A673 (cell line): ENCODE results near the gene COLEC12. TPM values are rescaled to one million over a fixed set of nuclear protein-coding genes. Genes with fewer than 3 reads are reported as not detected.

Experiments
- BruUV-seq: library from RNA; stranded (reverse); fragments of 400-500 nt; replicated peaks from 2 replicates; lab custom pipeline; 2021; lab: Mats Ljungman, UMichigan
- CTCF ChIA-PET: fragments of 300-600 bp; sonication (Branson Sonifier 250); formaldehyde crosslinking; loops from one replicate; lab custom pipeline; 2022; ENCODE audit warnings: antibody characterized with exemption; lab: Charles Lee
- POLR2A ChIA-PET: fragments of 300-600 bp; sonication (Branson Sonifier 250); formaldehyde crosslinking; loops from one replicate; lab custom pipeline; 2022; ENCODE audit warnings: antibody characterized with exemption; ENCODE audit not compliant: low non-redundant PET; lab: Charles Lee
- DNase-seq: peaks from one replicate; pipeline ENCODE4 v3.0.0-alpha.2; 2015; ENCODE audit warnings: low spot score
- H3K27ac ChIP-seq: fragments of 200-600 bp; sonication (generic); 2 replicates; pipeline ENCODE4 v1.5.1; 2016; ENCODE audit warnings: mixed run types, low read depth, mild to moderate bottlenecking, mixed read lengths, antibody characterized with exemption, low read length; ENCODE audit not compliant: poor library complexity, severe bottlenecking
- H3K27me3 ChIP-seq: fragments of 200-600 bp; sonication (generic); replicated peaks from 2 replicates; pipeline ENCODE4 v1.6.1; 2017; ENCODE audit warnings: mixed run types, low read depth, mild to moderate bottlenecking, mixed read lengths, antibody characterized with exemption, low read length; ENCODE audit not compliant: insufficient read depth, poor library complexity
- H3K36me3 ChIP-seq: fragments of 200-600 bp; sonication (generic); 2 replicates; pipeline ENCODE4 v1.6.1; 2016; ENCODE audit warnings: mixed run types, mild to moderate bottlenecking, mixed read lengths, antibody characterized with exemption, low read length; ENCODE audit not compliant: insufficient read depth, poor library complexity, severe bottlenecking
- H3K4me1 ChIP-seq: fragments of 200-600 bp; sonication (generic); 2 replicates; pipeline ENCODE4 v1.6.1; 2017; ENCODE audit warnings: mixed run types, mild to moderate bottlenecking, mixed read lengths, antibody characterized with exemption, low read length; ENCODE audit not compliant: insufficient read depth, poor library complexity, severe bottlenecking
- H3K4me3 ChIP-seq: fragments of 200-600 bp; sonication (generic); 2 replicates; pipeline ENCODE4 v1.5.1; 2016; ENCODE audit warnings: low read depth, mixed run types, mild to moderate bottlenecking, mixed read lengths, low read length; ENCODE audit not compliant: poor library complexity, severe bottlenecking
- H3K9me3 ChIP-seq: fragments of 200-600 bp; sonication (generic); 2 replicates; pipeline ENCODE4 v1.6.1; 2016; ENCODE audit warnings: mixed run types, low read depth, mild to moderate bottlenecking, mixed read lengths, antibody characterized with exemption, low read length; ENCODE audit not compliant: poor library complexity, severe bottlenecking
- CTCF ChIP-seq: fragments of 300-800, 200-600 bp; sonication (generic); conservative IDR thresholded peaks from 2 replicates; pipeline ENCODE4 v1.5.1; 2017; ENCODE audit warnings: low read depth, mild to moderate bottlenecking, antibody characterized with exemption, low read length, moderate library complexity, mixed read lengths
- EZH2 ChIP-seq: fragments of 200-600 bp; sonication (generic); IDR thresholded peaks from 2 replicates; pipeline ENCODE4 v1.6.1; 2017; ENCODE audit warnings: borderline replicate concordance, low read depth, mild to moderate bottlenecking, mixed read lengths, antibody characterized with exemption, low read length; ENCODE audit not compliant: poor library complexity, severe bottlenecking
- intact Hi-C: fragments of 100-400 bp; cut with micrococcal nuclease; formaldehyde crosslinking; loops from one replicate; pipeline ENCODE4 v1.10.0; 2022; ENCODE audit not compliant: unreplicated experiment
- total RNA-seq: library from RNA; stranded (reverse); gene quantifications from 2 replicates; pipeline ENCODE4 v1.2.3, GENCODE V29; 2021

The COLEC12 gene
- total RNA-seq, 1 experiment from 2014 or later: 0.86 TPM

- ChIA-PET CTCF (no interaction called here), POLR2A (no interaction called here)
- Histone ChIP-seq H3K4me3 (no peak overlapping the region), H3K27me3 (no peaks in the 10 kb centered on the region), H3K27ac (no peak overlapping the region), H3K4me1 (no peaks in the 10 kb centered on the region), H3K9me3 (no peaks in the 10 kb centered on the region), H3K36me3 (no peaks in the 10 kb centered on the region)
- TF ChIP-seq EZH2 (no peak), CTCF (no peak)
- intact Hi-C loops: no loop called here
- no TSS peak for BruUV-seq
- DNase-seq: no peak
Measured at GRCh38 chr18:377088-377487, 123.4 kb downstream of the COLEC12 start.

GRCh38 chr18:376311-376710, 124.2 kb downstream of the COLEC12 start:
- ChIA-PET POLR2A (no interaction called here), CTCF (no interaction called here)
- no peak overlapping the region for H3K27ac ChIP-seq
- TF ChIP-seq EZH2: no peak
- no peak for TF ChIP-seq CTCF
- BruUV-seq: no TSS peak
- no peaks in the 10 kb centered on the region for H3K36me3 ChIP-seq
- no peak overlapping the region for H3K4me3 ChIP-seq
- no peaks in the 10 kb centered on the region for H3K9me3 ChIP-seq
- no peaks in the 10 kb centered on the region for H3K27me3 ChIP-seq
- no peak for DNase-seq
- intact Hi-C loops: no loop called here
- no peaks in the 10 kb centered on the region for H3K4me1 ChIP-seq

GRCh38 chr18:374721-375168, 125.8 kb downstream of the COLEC12 start:
- BruUV-seq: no TSS peak
- DNase-seq: no peak
- H3K27me3 ChIP-seq: no peaks in the 10 kb centered on the region
- CTCF ChIA-PET: no interaction called here
- H3K27ac ChIP-seq: no peak overlapping the region
- H3K36me3 ChIP-seq: no peaks in the 10 kb centered on the region
- intact Hi-C loops: no loop called here
- H3K4me3 ChIP-seq: no peak overlapping the region
- no peaks in the 10 kb centered on the region for H3K4me1 ChIP-seq
- no peak for TF ChIP-seq EZH2
- TF ChIP-seq CTCF: no peak
- POLR2A ChIA-PET: no interaction called here
- H3K9me3 ChIP-seq: no peaks in the 10 kb centered on the region
